Measurements from ENCODE around the gene RBX1. TPM values are rescaled to one million over a fixed set of nuclear protein-coding genes. Genes with fewer than 3 reads are reported as not detected.

The RBX1 gene
- total and polyA plus RNA-seq, 2 of the 8 experiments (the other 6 are each of a cell fraction or from before 2014, with no cell fraction given) = 76.5 to 119 TPM

DNA sequence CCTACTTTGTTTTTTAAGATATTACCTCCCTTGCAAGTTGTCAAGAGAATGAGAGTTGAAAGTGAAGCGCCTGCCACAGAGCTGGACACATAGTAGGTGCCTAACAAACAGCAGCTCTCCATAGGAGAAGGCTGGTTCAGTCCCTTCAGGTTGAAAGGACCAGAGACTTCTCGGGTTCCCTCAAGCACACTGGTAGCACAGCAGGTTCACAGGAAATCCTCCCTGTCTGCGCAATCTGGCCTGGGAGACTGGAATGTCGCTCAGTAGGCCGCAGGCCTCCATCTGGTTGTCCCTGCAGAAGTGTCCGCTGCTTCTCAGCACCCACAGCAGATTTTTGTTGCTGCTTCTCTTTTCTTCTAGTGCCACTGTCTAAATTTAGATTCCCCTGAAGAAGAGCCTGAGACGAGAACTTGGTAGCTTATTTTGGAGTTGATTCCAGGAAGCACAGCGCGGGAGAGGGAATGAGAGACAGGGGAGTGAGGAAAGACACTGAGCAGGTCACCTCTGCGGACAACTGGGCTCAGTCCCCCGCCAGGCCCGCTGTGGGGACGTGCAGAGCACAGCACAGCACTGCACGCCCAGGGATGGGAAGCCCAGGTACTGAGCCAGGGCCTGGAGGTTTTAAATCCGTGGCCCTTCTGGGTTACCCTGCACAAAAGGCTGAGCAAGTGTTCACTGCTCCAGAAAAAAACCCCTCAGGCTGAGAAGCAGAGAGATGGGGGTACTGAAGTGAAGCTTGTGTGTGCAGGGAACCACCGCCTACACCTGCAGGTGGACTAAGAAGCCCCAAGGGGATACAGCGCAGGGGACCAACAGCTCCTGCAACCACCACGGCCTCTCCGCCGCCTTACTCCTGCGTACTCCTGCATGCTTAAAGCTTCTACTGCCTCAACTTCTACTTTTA, 31.6 kb downstream of the RBX1 start (continued):
- no peak for TF ChIP-seq RFX5 (IDR thresholded peaks at IDR 0.05; ENCODE audit: borderline replicate concordance, low read depth, low read length)
